Measurements from ENCODE around the gene FOXK2.

The FOXK2 gene

DNA sequence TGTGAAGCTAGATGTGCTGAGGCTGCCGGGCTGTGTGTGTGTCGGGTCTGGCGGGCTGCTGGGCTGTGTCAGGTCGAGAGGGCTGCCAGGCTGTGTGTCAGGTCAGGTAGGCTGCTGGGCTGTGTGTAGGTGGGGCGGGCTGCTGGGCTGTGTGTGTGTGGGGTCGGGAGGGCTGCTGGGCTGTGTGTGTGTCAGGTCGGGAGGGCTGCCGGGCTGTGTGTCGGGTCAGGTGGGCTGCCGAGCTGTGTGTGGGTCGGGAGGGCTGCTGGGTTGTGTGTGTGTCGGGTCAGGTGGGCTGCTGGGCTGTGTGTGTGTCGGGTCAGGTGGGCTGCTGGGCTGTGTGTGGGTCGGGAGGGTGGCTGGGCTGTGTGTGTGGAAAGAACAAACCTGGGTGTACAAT lies 120.1 kb downstream of the FOXK2 start:
- no peak; the same call in 1 of the 3 replicates for ATAC-seq
- TF ChIP-seq, protein P1, sequence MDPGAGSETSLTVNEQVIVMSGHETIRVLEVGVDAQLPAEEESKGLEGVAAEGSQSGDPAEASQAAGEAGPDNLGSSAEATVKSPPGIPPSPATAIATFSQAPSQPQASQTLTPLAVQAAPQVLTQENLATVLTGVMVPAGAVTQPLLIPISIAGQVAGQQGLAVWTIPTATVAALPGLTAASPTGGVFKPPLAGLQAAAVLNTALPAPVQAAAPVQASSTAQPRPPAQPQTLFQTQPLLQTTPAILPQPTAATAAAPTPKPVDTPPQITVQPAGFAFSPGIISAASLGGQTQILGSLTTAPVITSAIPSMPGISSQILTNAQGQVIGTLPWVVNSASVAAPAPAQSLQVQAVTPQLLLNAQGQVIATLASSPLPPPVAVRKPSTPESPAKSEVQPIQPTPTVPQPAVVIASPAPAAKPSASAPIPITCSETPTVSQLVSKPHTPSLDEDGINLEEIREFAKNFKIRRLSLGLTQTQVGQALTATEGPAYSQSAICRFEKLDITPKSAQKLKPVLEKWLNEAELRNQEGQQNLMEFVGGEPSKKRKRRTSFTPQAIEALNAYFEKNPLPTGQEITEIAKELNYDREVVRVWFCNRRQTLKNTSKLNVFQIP (CRISPR knock-in tag; IDR thresholded peaks at IDR 0.05; ENCODE audit: borderline replicate concordance, low read depth), result no peak
- TF ChIP-seq ZNF565 (CRISPR knock-in tag; conservative IDR thresholded peaks at IDR 0.05; ENCODE audit: low read depth) (no peak), ZNF70 (CRISPR knock-in tag; IDR thresholded peaks at IDR 0.05) (no peak), PPARA (CRISPR knock-in tag; IDR thresholded peaks at IDR 0.05; ENCODE audit: borderline replicate concordance) (no peak), ZFP3 (CRISPR knock-in tag; IDR thresholded peaks at IDR 0.05) (no peak), ESRRG (CRISPR knock-in tag; IDR thresholded peaks at IDR 0.05) (no peak), GLIS3 (CRISPR knock-in tag; IDR thresholded peaks at IDR 0.05) (no peak)
- TF ChIP-seq, protein P2, sequence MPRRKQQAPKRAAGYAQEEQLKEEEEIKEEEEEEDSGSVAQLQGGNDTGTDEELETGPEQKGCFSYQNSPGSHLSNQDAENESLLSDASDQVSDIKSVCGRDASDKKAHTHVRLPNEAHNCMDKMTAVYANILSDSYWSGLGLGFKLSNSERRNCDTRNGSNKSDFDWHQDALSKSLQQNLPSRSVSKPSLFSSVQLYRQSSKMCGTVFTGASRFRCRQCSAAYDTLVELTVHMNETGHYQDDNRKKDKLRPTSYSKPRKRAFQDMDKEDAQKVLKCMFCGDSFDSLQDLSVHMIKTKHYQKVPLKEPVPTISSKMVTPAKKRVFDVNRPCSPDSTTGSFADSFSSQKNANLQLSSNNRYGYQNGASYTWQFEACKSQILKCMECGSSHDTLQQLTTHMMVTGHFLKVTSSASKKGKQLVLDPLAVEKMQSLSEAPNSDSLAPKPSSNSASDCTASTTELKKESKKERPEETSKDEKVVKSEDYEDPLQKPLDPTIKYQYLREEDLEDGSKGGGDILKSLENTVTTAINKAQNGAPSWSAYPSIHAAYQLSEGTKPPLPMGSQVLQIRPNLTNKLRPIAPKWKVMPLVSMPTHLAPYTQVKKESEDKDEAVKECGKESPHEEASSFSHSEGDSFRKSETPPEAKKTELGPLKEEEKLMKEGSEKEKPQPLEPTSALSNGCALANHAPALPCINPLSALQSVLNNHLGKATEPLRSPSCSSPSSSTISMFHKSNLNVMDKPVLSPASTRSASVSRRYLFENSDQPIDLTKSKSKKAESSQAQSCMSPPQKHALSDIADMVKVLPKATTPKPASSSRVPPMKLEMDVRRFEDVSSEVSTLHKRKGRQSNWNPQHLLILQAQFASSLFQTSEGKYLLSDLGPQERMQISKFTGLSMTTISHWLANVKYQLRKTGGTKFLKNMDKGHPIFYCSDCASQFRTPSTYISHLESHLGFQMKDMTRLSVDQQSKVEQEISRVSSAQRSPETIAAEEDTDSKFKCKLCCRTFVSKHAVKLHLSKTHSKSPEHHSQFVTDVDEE (CRISPR knock-in tag; IDR thresholded peaks at IDR 0.05), result no peak

DNA sequence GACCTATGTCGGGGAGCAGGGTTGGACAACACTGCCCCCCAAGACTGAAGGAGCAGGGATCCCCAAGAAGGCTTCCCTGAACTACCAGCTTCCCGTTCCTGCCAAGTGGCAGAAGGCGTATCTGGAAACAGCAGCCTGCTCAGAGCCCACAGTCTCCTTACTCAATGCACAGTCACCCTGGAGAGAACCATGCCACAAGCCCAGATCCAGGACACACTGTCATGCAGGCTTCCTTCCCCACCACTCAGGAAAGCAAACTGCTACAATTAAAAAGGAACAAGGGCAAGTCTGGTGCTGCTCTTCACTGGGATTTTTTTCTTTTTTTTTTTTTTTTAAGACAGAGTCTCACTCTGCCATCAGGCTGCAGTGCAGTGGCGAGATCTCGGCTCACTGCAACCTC lies 120.5 kb downstream of the FOXK2 start:
- no peak for TF ChIP-seq ARNTL (CRISPR knock-in tag; IDR thresholded peaks at IDR 0.05; ENCODE audit: borderline replicate concordance, low read depth)
- no peak for TF ChIP-seq ESRRG (CRISPR knock-in tag; IDR thresholded peaks at IDR 0.05)
- TF ChIP-seq OSR1 (CRISPR knock-in tag; IDR thresholded peaks at IDR 0.05), result no peak
- no peak for TF ChIP-seq GLIS3 (CRISPR knock-in tag; IDR thresholded peaks at IDR 0.05)
- no peak for TF ChIP-seq ZC3H10 (CRISPR knock-in tag; IDR thresholded peaks at IDR 0.05)
- TF ChIP-seq, protein P1 (CRISPR knock-in tag; IDR thresholded peaks at IDR 0.05; ENCODE audit: borderline replicate concordance, low read depth), result no peak
- ATAC-seq, result no peak

DNA sequence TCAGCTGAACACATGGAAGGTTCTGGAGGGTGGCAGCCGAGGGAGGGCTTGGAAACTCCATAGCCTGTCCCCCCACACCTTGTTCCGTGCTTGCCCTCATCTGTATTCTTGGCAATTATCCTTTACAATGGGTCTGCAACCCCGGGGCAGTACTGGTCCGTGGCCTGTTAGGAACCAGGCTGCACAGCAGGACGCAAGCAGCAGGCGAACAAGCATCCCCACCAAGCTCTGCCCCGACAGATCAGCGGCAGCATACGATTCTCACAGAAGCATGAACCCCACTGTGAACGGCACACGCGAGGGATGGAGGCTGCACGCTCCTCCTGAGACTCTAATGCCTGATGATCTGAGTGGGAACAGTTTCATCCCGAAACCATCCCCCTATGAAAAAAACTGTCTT lies 122.5 kb downstream of the FOXK2 start:
- TF ChIP-seq, protein P3, sequence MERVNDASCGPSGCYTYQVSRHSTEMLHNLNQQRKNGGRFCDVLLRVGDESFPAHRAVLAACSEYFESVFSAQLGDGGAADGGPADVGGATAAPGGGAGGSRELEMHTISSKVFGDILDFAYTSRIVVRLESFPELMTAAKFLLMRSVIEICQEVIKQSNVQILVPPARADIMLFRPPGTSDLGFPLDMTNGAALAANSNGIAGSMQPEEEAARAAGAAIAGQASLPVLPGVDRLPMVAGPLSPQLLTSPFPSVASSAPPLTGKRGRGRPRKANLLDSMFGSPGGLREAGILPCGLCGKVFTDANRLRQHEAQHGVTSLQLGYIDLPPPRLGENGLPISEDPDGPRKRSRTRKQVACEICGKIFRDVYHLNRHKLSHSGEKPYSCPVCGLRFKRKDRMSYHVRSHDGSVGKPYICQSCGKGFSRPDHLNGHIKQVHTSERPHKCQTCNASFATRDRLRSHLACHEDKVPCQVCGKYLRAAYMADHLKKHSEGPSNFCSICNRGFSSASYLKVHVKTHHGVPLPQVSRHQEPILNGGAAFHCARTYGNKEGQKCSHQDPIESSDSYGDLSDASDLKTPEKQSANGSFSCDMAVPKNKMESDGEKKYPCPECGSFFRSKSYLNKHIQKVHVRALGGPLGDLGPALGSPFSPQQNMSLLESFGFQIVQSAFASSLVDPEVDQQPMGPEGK (CRISPR knock-in tag; IDR thresholded peaks at IDR 0.05; ENCODE audit: borderline replicate concordance), result no peak
- no peak for TF ChIP-seq ZC3H10 (CRISPR knock-in tag; IDR thresholded peaks at IDR 0.05)
- no peak for TF ChIP-seq SNAI2 (CRISPR knock-in tag; IDR thresholded peaks at IDR 0.05)
- no peak for TF ChIP-seq ESRRG (CRISPR knock-in tag; IDR thresholded peaks at IDR 0.05)
- no peak for TF ChIP-seq BACH2 (CRISPR knock-in tag; IDR thresholded peaks at IDR 0.05; ENCODE audit: borderline replicate concordance)
- no peak for TF ChIP-seq CSDC2 (CRISPR knock-in tag; IDR thresholded peaks at IDR 0.05)
- TF ChIP-seq, protein P2 (CRISPR knock-in tag; IDR thresholded peaks at IDR 0.05), result no peak
- TF ChIP-seq RARB (CRISPR knock-in tag; IDR thresholded peaks at IDR 0.05), result no peak
- ATAC-seq, result no peak

DNA sequence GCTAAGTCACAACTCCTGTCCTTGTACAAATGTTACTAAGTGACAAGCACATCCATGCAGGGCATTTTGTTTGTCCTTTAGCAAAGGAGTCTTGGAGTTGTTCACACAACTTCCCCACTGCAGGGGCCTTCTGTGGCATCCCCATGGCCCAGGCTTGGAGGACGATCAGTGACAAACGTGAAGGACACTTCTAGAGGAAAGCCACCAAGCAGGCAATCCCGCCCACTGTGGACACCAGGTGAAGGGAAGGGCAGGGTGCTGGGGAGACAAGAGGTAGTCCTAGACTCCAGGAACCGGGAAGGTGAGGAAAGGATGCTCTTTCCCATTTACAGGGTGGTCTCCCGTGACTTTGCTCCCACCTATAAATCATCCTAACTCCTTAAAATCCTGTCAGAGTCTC lies 124.6 kb downstream of the FOXK2 start:
- TF ChIP-seq ARNTL (CRISPR knock-in tag; IDR thresholded peaks at IDR 0.05; ENCODE audit: borderline replicate concordance, low read depth) (no peak), OSR1 (CRISPR knock-in tag; IDR thresholded peaks at IDR 0.05) (no peak)
- TF ChIP-seq, protein P1 (CRISPR knock-in tag; IDR thresholded peaks at IDR 0.05; ENCODE audit: borderline replicate concordance, low read depth), result no peak
- TF ChIP-seq, protein P2 (CRISPR knock-in tag; IDR thresholded peaks at IDR 0.05), result no peak
- no peak for ATAC-seq

Measured in SK-N-SH treated with all-trans-retinoic acid at 6 μM for 48 hours (cell line).